GM19463 (cell line): ENCODE results near the gene MAGIX.
"Not testable (repeated sequence)": the region's sequence is repeated elsewhere in the genome, so short reads cannot be mapped to it uniquely, and the experiment has no call there.

ENCODE experiments used
- ATAC-seq: cut with Tn5 transposase; IDR thresholded peaks from one replicate; pipeline ENCODE4 v1.9.1; 2021; ENCODE audit warnings: mild to moderate bottlenecking, moderate library complexity; ENCODE audit not compliant: unreplicated experiment

Gene MAGIX

GRCh38 chrX:49157194-49157593 lies 5.4 kb upstream of the MAGIX start:
- ATAC-seq = no peak

- no peak for ATAC-seq
Measured at GRCh38 chrX:49160908-49161307, 1.6 kb upstream of the MAGIX start.

DNA sequence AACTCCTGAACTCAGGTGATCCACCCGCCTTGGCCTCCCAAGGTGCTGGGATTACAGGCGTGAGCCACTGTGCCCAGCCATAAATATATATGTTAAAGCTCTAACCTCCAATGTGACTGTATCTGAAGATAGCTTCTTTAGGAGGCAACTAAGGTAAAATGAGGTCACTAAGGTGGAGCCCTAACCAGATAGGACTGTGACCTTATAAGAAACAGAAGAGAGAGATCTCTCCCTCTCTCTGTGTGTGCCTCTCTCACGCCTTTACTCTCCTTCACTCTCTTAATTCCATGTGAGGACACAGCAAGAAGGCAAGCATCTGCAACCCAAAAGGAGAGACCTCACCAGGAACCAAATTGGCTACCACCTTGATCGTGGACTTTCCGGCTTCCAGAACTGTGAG lies 926 bp upstream of the MAGIX start:
- ATAC-seq = no peak

- peak; percentile 46 for ATAC-seq
Measured at GRCh38 chrX:49163555-49164419, 1.2 kb downstream of the MAGIX start.

DNA sequence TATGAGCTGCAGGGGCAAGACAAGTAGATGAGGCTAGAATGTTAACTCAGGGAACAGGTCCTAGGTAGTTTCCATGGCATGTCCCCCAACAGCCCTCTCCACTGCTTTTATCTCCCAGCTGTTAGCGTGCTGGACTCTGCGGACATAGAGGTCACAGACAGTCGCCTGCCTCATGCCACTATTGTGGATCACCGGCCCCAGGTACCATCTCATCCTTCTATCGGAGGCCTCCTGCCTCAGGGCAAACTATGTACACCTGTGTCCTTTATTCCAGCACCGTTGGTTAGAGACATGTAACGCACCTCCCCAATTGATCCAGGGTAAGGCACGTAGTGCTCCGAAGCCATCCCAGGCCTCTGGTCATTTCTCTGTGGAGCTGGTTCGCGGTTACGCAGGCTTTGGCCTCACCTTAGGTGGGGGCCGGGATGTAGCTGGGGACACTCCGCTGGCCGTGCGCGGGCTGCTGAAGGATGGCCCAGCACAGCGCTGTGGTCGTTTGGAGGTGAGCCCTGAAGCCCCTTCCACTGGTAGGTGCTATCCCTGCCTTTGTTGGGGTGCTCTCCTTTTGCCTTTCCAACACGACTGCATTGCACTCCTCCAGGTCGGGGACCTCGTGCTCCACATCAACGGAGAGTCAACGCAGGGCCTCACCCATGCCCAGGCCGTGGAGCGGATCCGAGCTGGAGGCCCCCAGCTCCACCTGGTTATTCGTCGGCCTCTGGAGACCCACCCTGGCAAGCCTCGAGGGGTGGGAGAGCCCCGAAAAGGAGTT lies 2.2 kb downstream of the MAGIX start:
- no peak for ATAC-seq

DNA sequence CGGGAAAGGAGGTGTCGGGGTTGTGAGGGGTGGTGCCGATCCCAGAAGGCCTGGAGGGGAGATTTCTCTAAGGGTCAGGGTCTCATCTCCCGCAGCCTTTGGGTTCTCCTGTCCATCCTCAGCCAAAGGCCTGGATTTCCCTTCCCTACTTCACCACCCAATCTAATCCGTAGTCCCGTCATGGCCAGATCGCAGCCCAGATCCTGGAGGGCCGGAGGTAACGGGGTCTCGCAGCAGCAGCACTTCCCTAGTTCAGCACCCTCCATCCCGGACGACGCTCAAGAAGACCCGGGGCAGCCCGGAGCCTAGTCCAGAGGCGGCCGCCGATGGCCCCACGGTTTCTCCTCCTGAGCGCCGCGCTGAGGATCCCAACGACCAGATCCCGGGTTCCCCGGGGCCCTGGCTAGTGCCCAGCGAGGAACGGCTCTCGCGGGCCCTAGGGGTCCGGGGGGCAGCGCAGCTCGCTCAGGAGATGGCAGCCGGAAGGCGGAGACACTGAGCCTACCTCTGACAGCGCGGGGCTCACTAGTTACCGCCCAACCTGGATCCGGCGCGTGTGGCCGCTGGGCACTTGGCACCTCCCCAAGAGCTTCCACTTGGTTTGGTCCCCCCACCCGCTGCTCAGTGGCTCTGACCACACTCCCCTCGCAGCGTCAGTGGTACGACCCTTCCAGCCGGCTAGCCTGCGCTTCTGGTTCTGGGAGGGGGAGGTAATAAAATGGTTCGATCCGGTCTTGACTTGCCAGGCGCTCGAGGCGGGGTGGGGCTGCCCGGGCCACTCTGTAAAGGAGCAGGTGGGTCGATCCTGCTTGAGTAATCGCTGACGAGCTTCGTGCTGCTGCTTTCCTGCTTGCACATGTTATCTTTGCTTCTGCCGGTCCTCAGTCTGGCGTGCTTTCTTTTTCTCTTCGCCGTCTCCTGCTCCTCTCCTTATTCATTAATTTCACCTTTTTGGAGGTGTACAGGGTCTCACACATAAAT lies 3.6 kb downstream of the MAGIX start:
- ATAC-seq = peak; percentile 45

DNA sequence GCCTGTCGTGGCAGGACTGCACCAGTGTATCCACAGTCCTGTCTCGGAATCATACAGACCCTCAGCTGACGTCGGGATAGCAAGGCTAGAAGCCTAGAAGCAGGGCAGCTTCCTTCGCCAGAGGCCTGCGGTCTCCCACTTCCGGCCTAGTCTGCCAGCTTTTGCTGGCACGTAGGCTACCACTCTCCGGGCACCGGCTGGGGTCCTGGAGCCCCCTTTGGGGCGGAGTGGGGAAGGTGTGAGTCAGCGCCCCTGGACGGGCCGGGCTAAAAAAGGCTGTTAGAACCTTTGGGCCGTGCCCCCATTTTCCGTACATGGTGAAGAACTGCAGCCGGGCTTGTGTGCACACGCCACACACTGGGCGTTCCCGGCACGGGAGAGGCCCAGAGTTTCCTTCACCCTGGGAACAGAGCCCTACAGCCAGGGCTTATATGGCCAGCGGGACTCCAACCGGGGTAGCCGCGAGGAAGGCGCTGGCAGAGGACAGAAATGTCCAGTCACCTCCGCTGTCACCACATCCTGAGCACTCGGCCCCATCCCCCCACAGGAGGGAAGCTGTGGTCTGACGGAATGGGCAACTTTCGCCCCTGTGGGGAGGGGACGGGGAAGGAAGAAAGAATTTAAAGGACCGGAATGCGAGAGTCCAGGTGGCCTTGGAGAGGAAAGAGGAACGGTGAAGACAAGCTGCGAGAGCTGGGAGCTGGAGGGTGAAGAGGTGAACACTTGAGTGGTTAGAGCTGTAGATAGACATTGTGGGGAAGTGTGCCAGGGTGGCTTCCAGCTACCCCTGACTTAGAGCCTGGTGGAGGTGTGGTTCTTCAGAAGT lies 4.6 kb downstream of the MAGIX start:
- ATAC-seq = peak; percentile 30

GRCh38 chrX:49167740-49168108 lies 5.2 kb downstream of the MAGIX start:
- ATAC-seq = no peak

DNA sequence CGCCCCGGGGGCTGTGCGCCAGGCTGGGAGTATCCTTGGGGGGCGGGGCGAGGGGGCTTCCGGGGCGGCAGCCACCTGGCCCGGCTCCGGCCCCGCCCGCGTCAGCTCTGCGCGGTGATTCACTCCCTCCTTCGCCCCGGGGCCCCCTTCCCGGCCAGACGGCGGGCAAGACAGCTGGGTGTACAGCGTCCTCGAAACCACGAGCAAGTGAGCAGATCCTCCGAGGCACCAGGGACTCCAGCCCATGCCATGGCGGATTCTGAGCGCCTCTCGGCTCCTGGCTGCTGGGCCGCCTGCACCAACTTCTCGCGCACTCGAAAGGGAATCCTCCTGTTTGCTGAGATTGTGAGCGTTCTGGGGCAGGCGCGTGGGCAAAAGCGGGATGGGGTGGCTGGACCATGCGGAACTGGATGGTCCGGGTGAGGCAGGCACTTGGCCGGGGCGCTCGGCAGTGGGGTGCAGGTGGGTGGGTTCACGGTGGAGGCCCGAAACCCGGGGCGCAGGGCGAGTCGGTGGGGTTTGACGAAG lies 9.3 kb downstream of the MAGIX start, which contains the start of gene PLP2:
PLP2 (plus strand) TSS at position 147 of the 528 bp plus-strand sequence; CDS start at position 250, 103 bp downstream.
- peak; percentile 32 for ATAC-seq

DNA sequence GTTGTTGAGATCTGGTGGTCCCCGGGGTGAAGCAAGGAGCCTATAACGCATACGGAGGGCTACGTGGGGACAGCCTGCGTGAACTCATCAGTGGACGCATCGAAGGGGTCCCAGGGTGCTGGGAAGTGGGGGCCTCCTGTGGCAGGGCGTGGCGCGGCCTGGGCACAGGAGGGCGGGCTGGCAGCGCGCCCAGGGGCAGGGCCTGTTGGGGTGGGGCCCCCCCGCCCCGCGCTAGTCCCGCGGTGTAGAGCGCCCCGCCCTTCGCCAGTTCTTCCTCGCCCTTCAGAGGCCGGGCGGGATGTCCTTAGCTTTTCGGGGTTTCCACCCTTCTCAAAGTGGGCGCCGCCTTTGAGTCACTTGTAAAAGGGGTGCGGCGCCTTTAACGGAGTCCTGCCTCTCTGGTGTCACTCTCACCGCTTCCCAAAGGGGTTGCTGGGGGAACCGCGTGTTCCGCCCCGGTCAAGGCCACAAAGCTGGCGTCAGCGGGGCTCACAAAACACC lies 9.8 kb downstream of the MAGIX start:
- peak; percentile 75 for ATAC-seq

GRCh38 chrX:49173544-49173943 lies 11.0 kb downstream of the MAGIX start:
- ATAC-seq = not testable (repeated sequence)

- no peak for ATAC-seq
Measured at GRCh38 chrX:49174723-49175122, 12.2 kb downstream of the MAGIX start.

- no peak for ATAC-seq
Measured at GRCh38 chrX:49175435-49176274, 13.1 kb downstream of the MAGIX start.

DNA sequence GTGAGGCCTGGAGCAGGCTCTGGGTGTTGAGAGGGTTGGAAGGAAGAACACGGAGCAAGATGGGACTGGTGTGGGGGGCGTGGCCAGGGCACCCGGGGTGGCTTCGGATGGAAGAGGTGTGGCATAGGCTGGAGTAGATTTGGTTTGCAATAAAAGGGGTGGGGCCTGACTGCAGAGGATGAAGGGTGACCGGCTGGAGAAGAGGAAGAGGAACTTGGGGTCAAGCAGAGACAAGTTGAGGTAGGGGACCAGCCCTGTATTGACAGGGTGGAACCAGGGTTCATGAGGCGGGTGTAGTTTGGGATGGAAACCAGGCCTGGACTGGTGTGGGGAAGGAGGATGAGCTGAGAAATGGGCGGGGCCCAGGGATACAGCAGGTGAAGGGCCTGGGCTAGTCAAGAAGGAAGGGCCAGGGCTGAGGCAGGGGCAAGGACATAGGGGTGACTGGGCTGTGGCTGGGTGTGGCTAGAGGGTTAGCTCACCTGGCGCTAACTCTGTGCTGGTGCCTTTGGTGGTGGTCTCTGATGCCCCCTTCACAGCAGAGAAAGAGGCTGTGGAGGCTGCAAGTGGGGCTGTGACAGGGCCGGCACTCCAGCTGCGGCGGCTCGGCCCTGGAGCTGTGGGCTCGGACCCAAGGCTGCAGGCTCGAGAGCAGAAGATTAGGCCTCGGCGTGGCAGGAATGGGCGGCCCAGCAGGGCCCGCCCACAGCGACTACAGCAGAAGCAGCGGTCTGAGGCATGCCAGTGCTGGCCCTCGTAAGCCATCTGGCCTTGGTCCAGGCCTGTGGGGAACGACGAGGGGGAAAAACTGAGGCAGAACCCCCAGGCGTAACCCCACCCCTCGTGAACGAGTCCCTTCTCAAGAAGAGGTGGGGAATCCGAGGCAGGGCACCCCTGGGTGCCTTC lies 14.1 kb downstream of the MAGIX start:
- ATAC-seq = no peak

- no peak for ATAC-seq
Measured at GRCh38 chrX:49177338-49177833, 14.8 kb downstream of the MAGIX start.

GRCh38 chrX:49177873-49178480 lies 15.4 kb downstream of the MAGIX start:
- no peak for ATAC-seq

- ATAC-seq = no peak
Measured at GRCh38 chrX:49178537-49178936, 16.0 kb downstream of the MAGIX start.
